ENCODE data around the gene SMYD3.

SMYD3 gene

GRCh38 chr1:246200738-246201137 is 306.3 kb downstream of the SMYD3 start:
- no peak for DNase-seq

DNA sequence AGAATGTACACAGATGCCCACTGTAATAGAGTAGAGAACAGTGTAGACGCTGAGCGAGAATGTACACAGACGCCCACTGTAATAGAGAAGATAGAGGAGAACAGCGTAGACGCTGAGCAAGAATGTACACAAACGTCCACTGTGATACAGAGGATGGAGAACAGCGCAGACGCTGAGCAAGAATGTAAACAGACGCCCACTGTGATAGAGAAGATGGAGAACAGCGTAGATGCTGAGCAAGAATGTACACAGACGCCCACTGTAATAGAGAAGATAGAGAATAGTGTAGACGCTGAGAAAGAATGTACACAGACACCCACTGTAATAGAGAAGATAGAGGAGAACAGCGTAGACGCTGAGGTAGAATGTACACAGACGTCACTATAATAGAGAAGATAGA is 306.9 kb downstream of the SMYD3 start:
- DNase-seq = no peak

DNA sequence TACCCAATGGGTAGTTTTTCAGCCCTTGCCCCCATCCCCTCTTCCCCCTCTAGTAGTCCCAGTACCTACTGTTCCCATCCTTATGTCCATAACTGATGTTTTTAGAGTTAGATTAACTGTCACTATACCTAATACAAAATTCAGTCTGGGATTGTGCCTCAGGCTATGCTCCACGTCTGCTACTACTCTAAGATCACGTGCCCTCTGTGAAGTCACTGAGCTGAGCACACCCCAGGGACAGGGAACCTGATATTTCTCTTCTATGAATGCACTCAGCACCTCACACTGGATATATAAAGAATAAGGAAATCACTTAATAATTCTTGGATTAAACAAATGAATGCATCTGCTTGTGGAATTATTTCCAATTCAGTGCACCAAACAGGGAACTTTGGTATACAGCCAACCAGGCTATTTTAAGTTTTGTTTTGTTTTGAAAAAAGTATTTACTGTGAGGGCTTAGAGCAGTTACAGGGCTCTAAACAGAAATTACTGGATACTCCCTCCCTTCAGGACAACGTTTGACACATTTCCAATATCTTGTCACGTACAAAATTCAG is 307.9 kb downstream of the SMYD3 start:
- DNase-seq = no peak

- DNase-seq = no peak
Observed at GRCh38 chr1:246198115-246198816, 308.8 kb downstream of the SMYD3 start.

DNA sequence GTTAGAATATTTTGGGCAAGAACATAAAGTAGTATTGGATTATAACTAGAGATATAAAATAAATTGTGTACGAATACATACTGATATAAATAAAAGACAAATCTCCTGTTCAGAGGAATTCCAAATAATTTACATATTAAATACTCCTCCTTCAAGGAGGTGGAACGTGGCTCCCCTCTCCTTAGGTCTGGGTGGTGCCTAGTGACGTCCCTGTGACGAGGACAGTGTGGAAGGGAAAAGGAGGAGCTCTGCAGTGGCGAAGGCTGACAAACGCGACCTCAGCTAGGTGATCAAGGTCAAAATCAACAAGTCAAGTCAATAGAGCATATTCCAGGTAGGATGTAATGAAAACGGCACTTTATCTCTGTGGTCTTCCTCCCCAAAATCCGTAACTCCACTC is 310.0 kb downstream of the SMYD3 start:
- no peak for DNase-seq

DNA sequence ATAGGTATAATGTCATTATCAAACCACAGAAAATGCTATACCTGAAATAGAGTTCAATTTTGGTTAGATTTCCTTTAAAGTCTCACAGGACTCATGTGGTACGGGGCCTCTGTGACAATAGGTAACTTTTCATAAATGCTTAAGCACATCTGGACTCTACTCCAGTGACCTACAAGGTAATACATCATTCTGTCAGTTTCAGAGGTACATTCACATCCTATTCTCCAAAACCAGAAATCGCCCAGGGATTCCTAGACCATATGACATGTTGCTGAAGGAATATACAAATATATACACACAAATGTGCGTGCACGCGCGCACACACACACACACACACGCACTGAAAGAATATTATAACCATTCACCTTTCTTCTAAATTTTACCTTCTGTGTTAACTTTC is 311.8 kb downstream of the SMYD3 start:
- no peak for DNase-seq

DNA sequence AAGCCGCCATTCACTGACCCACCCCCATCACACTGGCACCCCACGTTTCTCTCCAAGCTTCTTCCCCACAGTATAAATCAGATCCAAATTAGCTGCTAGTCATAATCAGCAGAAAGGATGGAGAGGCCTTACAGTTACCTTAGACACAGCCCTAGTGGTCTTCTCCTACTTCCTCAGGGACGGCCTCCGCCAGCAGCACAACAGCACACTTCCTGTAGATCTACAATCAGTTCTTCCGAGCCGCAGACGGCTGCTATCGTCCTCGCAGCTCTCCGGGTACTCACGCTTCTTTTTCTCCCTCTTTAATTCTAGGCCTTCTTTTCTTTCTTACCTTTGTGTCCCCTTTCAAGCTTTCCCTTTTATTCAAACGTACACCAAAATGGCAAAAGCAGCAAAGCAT is 313.5 kb downstream of the SMYD3 start:
- DNase-seq = no peak

DNA sequence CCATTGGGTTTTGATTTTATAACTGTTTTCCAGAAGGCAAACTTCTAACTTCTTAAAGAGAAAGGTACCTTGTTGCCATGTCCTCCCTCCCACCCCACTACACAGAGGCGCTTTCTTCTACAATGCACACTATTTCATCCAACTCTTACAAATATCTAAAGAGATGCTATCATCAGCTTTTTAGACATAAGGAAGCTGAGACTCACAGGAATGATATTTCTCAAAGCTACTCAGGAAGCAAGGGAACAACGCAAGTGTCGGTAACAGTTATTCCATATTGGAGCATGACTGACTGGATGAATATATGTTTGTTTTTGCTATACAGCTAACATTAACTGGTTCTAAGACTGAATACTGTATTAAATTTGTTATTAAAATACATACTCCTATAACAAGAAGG is 318.0 kb downstream of the SMYD3 start:
- no peak for DNase-seq

GRCh38 chr1:246187834-246188372 is 319.2 kb downstream of the SMYD3 start:
- DNase-seq = no peak

DNA sequence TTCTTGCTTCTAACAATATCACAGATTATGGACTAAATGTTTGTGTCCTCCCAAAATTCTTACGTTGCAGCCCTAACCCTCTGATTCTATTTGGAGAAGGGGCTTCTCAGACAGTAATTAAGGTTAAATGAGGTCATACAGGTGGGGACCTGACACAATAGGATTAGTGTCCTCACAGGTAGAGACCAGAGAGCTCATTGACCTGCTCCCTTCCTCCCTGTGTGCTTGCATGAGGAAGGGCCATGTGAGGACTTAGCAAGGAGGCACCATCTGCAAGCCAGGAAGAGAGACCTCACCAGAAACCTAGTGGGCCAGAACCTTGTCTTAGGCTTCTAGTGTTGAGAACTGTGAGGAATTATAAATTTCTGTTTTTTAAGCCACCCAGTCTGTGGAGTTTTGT is 322.6 kb downstream of the SMYD3 start:
- DNase-seq = no peak

GRCh38 chr1:246182149-246182851 is 324.8 kb downstream of the SMYD3 start:
- DNase-seq = no peak

DNA sequence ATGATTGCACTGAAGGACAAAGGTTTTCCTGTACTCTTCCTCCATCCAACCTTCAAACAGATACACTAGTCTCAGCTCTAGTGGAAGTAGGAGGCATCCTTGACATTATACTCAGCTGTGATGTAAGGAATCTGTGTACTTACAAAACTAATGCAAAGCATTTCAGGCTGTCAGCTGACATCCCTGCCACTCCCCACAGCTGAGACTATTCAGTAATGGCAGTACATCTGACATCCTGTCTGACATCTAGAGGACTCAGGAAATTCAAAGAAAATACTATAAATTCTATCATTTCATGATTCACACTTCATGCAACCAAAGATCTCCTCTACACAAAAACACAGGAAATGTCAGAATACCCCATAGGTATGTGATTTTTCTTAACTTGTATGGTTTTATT is 325.8 kb downstream of the SMYD3 start:
- no peak for DNase-seq

GRCh38 chr1:246179401-246179800 is 327.7 kb downstream of the SMYD3 start:
- no peak for DNase-seq

- no peak for DNase-seq
Observed at GRCh38 chr1:246178717-246179311, 328.3 kb downstream of the SMYD3 start.

- DNase-seq = no peak
Observed at GRCh38 chr1:246176126-246177024, 330.7 kb downstream of the SMYD3 start.

- DNase-seq = no peak
Observed at GRCh38 chr1:246170574-246171261, 336.4 kb downstream of the SMYD3 start.

GRCh38 chr1:246169486-246169885 is 337.6 kb downstream of the SMYD3 start:
- no peak for DNase-seq

DNA sequence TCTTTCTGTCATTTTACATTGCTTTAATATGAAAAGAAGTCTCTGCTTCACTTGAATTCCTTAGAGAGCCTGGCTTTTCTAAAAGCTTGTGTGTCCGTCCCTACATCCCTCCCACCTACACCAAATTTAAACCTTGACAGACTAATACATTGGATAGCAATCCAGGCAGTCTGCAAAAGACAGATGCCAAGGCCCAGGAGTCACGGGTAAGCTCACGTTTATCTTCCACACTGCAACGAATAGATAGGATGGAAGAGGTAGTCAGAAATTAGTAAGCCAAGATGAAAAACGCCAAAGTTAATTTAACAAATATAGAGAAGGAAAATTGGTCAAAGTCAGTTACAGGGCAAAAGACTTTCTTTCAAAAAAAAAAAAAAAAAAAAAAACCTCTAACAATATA is 338.1 kb downstream of the SMYD3 start:
- no peak for DNase-seq

DNA sequence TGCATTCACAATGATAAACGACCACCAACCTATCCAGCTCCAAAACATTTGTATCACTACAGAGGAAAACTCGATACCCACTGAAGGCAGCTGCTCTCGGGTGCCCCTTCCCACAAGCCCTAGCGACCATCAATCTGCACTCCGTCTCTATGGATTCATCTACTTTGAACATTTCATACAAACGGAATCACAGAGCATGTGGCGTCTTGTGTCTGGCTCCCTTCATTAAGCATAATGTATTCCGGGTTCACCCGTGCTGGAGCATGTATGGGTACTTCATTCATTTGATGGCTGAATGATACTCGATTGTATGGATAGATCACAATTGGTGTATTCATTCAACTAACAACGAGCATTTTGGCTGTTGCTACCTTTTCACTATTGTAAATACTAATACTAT is 340.2 kb downstream of the SMYD3 start:
- no peak for DNase-seq

GRCh38 chr1:246165826-246166709 is 341.0 kb downstream of the SMYD3 start:
- no peak for DNase-seq

- DNase-seq = no peak
Observed at GRCh38 chr1:246164764-246165163, 342.3 kb downstream of the SMYD3 start.

All from activated gamma-delta T cell treated with Interleukin-2 at 50 U/mL for 16 hours (primary cell).